HG03039 (cell line): ENCODE measurements around the gene MICU1.
A peak's percentile ranks its signal among the peaks of the same experiment; 100 is the strongest.
"Not testable (repeated sequence)": the region's sequence is repeated elsewhere in the genome, so short reads cannot be mapped to it uniquely, and the experiment has no call there.

Source experiments
- ATAC-seq: cut with Tn5 transposase; IDR thresholded peaks from one replicate; pipeline ENCODE4 v1.9.1; 2021; ENCODE audit warnings: mild to moderate bottlenecking, moderate library complexity; ENCODE audit not compliant: unreplicated experiment

Gene MICU1

DNA sequence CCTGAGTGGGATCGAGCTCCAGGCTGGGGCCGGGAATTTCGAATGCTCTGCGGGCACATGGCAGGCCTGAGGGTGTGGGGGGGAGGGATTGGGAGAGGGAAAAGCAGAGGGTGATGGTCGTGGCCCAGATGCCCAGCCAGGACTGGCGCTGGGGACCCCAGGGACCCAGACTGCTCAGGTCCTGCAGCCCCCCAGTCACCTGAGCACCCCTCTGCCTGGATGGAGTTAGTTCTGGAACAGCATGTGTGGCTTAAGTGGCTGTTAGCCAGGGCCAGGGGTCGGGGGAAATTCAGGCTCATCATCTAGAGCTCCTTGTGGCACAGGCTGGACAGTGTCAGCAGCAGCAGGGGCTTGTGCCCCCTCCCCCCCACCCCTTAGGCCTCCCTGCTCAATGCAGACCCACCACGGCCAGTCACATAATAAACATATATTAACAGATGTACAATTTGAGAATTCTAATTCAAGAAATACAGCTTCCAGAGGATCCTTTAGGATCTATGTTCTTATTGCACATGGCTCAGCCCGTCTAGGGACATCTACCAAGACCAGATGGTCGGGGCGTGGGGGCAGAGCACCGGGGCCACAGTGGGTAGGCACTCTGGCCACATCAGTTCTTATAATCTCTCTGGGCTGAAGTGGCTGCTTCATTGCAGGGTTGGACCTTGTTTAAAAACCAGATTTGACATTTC is 293.3 kb downstream of the MICU1 start:
- no peak for ATAC-seq

DNA sequence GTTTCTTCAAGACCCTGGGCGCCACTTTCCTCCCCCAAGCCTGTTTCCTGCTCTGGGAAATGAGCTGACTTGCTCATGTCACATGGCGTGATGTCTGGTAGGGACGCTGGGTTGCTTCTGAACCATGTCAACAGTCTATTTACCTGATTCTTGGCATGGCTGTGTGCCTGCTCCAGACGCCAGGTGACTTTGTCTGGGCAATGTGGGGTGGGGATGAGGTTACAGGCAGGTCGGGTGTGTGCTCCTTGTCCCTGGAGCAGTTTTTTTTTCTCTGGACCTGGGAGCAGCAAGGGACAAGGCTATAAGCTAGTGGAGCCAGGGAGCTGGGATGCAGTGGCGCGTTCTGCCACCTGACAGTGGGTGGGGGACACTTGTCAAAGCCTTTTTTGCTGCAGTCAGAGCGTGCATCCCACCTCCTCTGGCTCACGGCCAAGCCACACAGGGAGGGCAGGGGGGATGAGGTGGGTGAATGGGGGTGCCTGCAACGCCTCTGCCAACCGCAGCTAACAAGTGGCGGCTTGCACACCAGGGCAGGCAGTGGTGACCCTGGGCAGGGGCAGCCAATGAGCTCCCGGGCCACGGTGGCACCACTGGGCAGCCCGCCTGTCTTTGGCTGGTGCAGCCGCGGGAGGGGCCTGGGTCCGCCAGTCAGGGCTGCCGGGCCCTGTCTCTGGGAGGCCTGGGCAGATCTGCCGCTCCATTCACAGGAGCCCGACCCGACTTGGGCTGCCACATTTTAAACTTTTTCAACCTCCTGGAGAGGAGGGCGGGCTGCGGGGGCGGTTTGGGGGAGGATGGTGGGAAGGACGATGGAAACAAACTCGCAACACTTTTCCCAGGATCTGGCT is 294.1 kb downstream of the MICU1 start:
- peak; percentile 41 for ATAC-seq

DNA sequence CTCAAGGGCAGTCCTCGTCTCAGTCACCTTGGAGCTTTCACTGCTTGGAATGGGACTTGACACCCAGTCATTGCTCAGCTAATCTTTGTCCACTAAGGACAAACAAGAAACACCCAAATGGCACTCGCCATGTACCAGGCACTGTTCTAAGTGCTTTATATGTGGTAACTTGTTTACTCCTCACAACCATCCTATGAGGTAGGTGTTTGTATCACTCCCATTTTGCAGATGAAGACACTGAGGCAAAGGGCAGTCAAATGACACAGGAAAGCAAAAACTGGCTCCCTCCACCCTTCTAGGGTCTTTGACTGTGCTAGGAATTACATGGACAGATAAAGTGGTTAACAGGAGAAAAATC is 295.8 kb downstream of the MICU1 start:
- ATAC-seq = no peak

DNA sequence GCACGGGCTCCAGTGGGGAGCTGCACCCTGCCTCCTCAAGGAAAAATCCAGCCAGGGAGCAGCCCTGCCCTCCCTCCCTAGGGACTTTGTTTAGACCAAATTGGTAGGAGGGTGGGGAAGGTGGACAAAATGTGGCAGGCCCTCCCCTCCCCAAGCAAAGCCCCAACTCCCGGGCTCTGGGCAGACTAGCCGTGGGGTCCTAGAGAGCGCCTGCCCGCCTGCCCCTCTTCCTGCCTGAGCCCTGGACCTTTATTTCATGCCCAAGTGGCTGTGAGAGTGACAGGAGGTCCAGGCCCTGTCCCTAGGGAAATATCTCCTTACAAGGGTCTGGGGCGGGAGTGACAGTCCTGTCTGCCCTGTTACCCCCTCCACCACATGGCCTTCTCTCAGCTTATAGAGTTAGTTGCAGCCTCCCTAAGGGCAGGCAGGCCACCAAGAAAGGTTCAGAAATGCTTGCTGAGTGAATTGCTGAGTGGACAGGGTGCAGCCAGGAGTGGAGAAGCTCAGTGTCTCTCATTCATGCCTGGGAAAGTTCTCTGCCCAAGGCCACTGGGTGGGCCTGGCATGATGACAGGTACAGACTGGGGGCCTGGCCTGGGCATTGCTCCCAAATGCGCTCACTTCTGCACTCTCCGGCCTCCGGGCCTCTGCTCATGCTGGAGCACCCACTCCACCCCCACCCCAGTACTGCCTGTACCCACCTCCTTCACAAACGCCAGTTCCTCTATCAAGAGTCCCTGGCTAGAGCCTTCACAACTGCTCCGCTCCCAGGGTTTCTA is 296.4 kb downstream of the MICU1 start:
- no peak for ATAC-seq

DNA sequence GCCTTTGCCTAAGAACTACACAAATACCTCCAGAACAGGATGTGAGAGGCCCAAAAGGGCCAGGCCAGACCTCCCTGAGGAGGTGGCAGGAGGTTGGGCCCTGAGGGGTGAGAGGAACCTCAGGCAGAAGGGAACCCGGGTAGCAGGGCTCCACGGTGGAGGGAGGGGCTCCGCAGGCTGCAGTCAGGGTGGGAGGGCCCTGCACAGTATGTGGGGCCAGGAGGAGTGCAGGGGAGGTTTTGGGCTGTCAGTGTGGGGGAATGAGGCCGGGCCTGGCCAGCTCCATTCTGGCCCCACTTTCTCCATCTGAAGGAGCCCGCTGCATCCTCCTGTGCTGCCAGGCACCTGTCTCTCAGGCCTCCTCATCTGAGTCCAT is 297.1 kb downstream of the MICU1 start:
- no peak for ATAC-seq

DNA sequence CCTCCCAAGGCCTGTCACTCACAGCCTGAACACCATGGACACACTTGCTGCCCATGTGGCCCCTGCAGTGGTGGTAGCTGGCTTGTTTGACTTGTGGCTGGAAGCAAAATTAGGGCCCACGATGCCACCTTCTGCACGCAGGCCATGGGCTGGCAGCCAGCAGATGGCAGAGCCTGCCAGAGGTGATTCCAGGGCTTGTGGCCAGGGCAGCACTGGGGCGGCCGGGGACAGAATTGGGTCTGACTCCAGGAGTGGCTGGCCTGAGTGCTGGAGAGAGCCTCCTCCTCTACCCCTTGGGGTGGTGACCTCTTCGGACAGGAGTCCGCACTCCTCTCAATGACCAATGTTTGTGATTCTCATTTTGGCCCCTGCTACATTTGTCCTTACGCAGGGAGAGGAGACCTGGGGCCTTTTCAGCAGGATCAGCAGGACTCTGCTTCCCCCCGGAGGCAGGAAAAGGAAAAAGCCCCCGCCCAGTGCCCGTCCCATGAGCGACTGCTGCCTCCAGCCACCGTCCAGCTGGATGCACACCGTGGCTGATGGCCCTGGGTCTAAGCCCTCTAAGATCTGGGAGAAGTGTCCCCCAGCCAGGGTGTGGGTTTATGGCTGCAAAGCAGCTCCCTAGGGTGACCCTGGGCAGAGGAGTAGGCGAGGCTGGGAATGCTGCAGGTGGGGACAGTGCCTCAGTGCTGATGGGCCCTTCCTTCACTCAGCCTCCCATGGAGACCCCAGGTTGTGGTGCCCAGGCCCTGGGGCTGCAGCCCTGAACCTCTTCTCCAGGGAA is 297.6 kb downstream of the MICU1 start:
- no peak for ATAC-seq

DNA sequence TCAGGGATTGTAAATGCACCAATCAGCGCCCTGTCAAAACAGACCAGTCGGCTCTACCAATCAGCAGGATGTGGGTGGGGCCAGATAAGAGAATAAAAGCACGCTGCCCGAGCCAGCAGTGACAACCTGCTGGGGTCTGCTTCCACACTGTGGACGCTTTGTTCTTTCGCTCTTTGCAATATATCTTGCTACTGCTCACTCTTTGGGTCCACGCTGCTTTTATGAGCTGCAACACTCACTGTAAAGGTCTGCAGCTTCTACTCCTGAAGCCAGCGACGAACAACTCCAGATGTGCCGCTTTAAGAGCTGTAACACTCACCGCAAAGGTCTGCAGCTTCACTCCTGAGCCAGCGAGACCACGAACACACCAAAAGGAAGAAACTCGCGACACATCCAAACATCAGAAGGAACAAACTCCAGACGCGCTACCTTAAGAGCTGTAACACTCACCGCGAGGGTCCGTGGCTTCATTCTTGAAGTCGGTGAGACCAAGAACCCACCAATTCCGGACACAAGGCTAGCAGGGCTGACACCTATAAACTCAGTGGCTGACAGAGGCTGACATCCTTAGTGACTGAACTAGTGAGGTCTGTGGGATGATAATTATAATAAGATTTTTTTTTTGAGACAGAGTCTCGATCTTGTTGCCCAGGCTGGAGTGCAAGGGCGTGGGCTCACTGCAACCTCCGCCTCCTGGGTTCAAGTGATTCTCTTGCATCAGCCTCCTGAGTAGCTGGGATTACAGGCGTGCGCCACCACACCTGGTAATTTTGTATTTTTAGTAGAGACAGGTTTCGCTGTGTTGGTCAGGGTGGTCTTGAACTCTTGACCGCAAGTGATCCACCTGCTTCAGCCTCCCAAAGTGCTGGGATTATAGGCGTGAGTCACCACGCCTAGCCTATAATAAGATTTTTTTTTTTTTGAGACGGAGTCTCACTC is 298.9 kb downstream of the MICU1 start:
- not testable (repeated sequence) for ATAC-seq

DNA sequence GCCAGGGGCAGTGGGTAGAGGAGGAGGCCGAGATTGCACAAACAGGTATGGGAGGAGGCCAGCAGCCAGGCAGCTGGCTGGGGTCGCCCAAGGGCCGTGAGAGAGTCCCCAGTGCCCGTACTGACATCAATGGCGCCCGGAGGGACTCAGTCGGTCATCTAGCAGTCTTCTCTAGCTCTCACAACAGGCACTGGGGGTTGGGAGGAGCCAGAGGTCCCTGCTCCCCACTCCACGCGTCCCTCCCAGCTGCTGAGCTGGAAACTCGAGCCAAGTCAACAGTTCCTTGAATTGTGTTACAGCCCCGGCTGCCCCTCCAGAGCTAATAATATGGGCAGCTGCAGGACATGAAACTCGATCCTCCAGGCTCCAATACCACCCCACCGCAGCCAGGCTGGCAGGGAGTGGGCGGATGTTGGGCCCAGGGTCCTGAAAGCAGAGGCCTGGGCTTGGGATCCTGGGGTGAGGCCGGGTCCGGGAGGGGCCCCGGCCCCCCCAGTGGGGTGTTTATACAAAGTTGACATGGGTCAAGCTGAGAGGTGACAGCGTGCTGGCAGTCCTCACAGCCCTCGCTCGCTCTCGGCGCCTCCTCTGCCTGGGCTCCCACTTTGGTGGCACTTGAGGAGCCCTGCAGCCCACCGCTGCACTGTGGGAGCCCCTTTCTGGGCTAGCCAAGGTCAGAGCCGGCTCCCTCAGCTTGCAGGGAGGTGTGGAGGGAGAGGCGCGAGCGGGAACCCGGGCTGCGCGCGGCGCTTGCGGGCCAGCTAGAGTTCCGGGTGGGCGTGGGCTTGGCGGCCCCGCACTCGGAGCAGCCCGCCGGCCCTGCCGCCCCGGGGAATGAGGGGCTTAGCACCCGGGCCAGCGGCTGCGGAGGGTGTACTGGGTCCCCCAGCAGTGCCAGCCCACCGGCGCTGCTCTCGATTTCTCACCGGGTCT is 300.4 kb downstream of the MICU1 start:
- not testable (repeated sequence) for ATAC-seq

DNA sequence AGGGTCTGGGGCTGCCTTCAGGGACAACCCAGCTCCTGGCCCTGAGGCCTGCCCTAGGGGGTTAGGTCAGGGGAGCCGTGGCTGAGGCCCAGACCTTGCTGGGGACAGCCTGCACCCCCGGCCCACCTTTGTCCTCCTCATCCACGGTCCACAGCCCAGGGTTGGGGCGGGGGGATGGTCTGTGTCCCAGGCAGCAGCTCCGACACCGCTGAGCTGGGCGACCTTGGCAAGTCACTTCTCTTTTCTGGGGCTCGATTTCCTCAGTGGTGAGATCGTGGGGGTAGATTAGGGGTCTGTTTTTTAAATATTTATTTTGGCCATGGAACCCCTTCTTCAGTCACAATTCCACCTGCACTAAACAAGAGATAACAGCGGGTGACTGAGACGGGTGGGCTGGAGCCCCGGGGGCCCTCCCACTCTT is 302.1 kb downstream of the MICU1 start:
- ATAC-seq = no peak

DNA sequence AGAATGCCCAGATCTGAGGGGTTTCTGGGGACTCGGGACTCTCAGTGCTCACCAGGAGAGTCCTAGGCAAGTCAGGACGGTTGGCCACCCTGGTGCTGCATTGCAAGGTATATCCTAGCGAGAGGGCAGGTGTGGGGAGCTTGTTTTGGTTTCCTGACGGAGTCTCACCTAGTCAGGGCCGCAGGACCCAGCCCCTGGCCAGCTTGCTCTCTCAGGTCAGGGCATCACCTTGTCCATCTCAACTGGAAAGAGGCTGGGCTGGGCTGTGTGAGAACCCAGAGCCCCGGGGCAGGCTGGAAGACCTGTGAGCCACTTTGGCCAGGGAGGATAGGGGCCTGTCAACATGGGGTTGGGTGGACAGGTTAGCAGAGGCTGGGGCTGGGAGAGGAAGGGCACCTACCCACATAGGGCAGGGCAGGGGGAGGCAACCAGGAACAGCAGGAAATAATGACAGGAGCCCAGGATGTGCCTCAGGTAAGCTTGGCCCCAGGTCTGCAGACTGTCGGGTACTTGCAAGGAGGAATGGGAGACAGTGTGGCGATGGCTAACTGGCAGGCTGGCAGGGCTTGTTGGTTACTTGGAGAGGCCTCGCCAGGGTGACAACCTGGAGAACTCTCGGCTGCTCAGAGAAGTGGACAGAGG is 302.6 kb downstream of the MICU1 start:
- no peak for ATAC-seq

DNA sequence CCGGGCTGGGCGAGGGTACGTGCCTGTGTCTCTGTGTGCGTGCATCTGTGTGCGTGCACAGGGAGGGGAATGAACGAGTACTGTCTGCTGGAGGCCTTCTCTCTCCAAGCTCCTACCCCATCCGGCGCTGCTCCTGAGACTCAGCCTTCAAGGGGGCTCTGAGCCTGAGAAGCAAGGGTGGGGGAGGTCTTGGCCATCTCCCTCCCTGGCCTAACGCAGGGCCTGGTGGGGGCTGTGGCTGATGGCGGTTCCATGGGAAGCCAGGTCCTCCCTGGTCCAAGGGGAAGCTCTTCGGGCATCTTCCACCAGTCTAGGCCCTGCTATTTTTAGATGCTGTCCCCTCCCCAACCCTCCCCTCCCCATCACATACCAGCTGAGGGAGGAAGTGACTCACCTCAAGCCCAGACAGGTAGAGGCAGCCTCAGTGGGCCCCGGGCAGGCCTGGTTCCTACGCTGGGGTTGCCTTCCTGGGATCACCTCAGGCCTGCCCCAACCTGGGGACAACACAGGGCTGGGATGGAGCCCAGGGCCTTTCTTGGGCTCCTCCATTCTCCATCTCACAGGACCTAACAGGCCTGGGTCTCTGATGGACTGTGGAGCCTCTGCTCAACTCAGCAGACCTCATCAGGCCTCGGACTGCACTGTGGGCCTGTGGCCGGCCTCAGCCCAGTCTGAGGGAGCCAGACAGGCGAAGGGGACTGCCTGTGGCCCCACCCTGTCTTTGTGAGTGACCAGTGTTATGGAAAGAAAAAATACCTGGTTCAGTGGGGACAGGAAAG is 303.4 kb downstream of the MICU1 start:
- ATAC-seq = no peak

DNA sequence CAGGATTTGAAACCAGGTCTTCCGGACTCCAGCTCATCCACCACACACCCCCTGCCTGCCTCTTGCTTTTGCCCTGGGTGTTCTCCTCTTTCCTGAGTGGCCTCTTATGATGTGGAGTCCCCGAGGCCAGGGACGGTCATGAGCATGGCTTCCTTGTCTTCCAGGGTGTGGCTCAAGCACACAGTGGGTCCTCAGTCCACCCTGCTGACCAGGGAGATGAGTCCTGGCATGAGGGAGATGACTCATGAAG is 303.9 kb downstream of the MICU1 start:
- no peak for ATAC-seq

DNA sequence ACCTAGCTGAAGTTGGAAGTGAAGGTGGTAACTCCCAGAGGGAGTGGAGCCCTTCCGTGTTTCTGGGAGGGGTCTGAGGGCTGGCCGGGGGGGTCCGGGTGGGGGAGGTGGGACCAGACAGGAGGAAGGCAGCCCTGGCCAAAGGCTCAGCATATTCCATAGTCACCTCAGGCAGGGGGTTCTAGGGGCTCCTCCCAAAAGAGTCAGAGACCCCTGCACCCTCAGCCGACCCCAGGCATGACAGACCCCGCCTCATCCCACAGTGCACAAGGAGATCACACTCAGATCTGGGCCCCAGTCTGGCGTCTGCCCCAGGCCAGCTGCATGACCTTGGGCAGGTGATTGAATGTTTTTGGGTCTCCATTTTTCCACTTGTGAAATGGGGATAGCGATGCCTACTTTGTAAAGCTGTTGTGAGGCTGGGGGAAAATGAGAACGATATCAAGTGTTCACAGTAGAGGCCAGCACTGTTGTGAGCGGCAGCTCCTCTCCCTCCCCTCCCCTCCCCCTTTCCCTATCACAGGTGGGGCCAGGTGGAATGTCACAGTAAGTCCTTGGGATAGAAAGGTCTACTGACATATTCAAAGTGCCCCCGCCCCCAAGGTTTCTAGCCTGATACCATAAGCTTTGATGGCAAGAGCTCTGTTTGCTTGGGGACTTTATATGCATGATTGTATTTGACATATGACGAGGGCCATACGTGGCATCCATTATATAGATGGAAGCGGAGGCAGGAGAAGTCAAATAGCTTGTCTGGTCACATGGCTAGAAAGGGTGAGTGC is 304.4 kb downstream of the MICU1 start:
- ATAC-seq = no peak

DNA sequence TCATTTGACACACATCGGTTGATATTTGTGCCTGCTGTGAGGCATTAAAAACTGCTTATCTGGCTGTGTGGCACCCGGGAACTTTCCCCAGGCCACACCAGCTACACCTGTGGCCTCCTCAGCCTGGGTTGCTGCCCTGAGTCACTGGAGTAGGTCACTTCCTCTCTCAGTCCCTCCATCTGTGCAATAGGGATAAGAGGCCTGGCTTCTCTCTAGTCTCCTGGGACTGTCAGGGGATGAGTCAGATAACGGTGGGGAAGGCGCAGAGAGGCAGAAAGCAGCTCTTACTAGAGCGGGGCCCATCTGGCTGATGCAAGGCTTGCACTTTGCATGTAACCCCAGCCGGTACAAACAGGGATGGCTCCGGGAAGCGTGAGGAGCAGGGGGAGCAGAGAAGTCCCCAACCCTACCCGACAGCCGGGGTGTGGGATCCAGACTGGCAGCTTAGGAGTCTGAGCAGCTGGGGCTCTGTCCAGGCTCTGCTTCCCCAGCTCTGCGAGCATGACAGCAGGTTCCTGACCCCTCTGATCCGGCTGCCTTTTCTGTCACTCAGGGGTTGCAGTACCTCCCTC is 305.1 kb downstream of the MICU1 start:
- ATAC-seq = peak; percentile 64

DNA sequence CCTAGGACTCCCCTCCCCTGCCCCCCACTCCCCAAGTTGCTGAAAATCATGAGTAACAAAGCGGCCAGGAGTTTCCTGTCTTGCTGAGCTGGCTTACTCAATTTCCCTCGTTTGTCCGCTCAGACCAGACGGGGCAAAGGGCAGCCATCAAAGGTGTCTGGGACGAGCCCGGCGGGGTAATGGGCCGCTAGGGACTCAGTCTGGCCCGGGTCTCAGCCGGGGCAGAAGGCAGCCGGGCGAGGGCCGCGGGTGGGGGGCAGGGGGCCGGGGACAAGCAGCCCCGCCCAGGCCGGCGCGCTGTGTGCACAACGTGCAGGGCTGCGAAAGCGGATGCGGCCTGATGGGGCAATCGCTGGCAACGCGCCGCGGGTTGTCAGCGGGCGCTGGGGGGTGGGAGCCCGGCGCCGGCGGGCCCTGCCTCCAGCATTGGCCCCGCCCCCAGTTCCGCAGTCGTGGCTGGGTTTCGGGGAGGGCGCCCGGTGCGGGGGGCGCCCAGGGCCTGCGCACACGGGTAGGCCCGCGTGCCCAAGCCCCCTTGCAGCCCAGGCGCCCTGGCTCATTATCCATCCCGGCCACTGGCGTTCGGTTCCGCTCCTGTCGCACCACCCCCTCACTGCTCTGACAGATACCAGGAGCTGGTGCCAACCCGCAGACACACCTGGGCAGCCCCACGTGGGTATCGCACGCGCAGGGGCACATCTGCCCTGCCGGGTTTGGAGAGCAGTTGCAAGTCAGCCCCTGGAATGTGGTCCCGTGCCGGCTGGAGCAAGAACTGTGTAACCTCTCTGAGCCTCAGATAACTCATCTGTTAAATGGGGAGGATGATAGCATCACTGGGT is 306.2 kb downstream of the MICU1 start:
- ATAC-seq = peak; percentile 50
